ENCODE measurements around the gene VTN.

Gene VTN

DNA sequence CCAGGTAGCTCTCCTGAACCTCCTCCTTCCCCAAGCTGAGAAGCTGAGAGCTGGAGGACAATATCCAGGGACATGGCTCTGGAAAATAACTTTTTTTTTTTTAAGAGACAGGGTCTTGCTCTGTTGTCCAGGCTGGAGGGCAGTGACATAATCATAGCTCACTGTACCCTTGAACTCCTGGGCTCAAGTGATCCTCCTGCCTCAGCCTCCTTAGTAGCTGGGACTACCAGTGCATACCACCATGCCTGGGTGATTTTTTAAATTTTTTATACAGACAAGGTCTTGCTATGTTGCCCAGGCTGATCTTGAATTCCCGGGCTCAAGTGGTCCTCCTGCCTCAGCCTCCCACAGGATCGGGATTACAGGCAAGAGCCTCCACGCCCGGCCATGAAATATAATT lies 29.7 kb upstream of the VTN start:
- peak overlapping the region; percentile 17; the same call in 1 of the 2 replicates for H3K27ac ChIP-seq
- TF ChIP-seq, protein P1, sequence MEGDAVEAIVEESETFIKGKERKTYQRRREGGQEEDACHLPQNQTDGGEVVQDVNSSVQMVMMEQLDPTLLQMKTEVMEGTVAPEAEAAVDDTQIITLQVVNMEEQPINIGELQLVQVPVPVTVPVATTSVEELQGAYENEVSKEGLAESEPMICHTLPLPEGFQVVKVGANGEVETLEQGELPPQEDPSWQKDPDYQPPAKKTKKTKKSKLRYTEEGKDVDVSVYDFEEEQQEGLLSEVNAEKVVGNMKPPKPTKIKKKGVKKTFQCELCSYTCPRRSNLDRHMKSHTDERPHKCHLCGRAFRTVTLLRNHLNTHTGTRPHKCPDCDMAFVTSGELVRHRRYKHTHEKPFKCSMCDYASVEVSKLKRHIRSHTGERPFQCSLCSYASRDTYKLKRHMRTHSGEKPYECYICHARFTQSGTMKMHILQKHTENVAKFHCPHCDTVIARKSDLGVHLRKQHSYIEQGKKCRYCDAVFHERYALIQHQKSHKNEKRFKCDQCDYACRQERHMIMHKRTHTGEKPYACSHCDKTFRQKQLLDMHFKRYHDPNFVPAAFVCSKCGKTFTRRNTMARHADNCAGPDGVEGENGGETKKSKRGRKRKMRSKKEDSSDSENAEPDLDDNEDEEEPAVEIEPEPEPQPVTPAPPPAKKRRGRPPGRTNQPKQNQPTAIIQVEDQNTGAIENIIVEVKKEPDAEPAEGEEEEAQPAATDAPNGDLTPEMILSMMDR (conservative IDR thresholded peaks at IDR 0.05) = no peak

DNA sequence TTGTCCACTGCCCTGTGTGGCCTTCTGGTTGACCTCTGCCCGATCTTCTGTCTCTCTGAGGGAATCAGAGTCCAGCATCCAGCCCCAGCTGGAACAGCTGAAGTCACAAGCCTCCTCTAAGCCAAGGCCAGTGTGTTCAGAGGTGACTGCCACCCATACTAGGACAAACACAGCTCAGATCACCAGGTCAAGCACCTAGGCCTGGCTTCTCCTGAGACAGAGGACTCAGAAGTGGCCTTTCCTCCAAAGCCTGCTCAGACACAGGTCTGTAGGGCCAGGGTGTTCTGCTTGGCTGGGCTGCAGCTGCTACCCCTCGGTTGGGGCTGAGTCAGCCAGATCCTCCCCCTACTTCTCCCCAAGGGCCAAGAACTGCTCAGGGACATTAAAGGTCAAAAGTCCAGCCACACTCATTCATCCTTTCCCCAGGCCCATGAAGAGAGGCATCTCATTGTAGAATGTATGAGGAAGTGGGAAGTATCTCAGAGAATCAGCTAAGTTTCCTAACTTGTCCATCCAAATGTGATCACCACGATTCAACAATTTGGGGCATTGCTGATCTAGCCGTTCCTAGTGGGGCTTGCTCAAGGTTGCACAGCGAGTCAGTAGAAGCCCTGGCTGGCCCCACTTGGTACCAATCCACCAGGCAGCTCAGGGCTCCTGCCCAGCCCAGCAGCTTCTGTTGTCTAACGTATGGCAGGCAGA lies 28.3 kb upstream of the VTN start:
- TF ChIP-seq, protein P1 (conservative IDR thresholded peaks at IDR 0.05) = no peak
- peak overlapping the region; percentile 17; the same call in 1 of the 2 replicates for H3K27ac ChIP-seq

DNA sequence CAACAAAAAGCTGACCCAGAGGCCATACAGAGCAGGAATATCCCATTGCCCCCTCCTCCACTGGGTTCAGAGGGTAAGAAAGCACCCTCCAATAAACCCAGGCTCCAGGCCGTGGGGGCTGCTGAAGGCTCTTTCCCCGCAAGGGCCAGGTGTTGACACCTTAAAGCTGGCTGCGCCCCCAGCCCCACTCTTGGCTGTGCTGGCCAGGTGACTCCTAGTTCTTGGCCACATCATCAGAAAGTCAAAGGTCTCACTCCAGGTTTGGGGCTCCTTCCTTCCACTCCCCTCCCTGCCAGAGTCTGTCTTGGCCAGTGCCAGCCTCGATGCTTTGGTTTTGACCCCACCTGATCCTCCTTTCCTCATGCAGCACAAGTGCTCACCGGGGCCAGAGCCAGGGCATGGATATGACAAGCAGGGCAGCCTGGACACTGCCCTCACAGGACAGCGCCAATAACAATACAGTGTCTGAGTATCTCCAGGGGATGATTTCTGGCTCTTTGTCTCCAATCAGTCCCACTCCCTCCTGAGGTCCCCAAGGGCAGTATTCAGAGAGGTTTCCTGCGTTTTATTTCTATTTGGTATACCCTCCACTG lies 27.7 kb upstream of the VTN start:
- TF ChIP-seq, protein P1 (conservative IDR thresholded peaks at IDR 0.05) = no peak
- peak overlapping the region; percentile 17; the same call in 1 of the 2 replicates for H3K27ac ChIP-seq

DNA sequence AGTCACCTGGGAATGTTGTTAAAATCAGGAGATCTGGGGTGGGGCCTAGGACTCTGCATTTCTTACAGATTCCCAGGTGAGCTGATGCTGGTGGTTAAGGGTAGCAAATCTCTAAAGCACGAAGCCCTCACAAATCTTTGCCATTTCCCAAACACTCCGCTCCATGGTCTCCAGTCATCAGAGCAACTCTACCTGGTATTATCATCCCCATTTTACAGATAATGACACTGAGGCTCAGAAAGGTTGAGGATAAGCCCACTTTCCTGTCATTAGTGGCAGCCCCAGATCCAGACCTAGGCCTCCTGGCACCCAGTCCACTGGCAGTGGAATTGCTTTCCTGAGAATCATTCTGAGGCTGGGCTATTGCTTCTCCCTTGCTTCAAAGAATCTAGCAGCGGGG lies 27.2 kb upstream of the VTN start:
- TF ChIP-seq, protein P1 (conservative IDR thresholded peaks at IDR 0.05) = no peak
- peak overlapping the region; percentile 17; the same call in 1 of the 2 replicates for H3K27ac ChIP-seq

DNA sequence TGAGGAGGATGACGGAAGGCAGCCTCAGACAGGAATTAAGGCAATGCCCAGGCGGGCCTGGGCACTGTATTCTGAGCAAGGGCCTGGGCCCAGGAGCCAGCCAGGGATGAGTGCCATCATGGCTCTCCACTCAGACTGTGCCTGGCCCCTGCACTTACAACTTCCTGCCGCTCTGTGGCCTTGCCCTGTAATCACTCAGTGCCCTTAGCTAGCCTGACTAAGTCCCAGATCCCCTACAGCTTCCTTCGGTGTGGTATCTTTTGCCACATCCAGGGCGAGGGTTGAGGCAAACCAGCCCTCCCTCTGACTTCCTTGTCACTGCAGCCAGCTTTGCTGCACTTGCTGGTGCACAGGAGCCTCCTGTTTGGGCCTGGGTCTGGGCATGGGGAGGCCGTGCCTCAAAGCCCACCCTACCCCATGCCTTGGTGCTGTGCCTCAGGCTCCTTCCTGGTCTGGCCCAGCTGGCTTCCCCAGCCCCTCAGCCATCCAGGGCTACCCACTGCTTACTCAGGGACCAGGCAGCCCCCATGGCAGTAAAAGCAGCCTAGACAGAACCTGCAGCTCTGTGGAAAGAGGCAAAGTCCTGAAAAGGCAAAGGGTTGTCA lies 26.6 kb upstream of the VTN start:
- H3K27ac ChIP-seq = peak overlapping the region; percentile 17; the same call in 1 of the 2 replicates
- TF ChIP-seq, protein P1 (conservative IDR thresholded peaks at IDR 0.05) = no peak

DNA sequence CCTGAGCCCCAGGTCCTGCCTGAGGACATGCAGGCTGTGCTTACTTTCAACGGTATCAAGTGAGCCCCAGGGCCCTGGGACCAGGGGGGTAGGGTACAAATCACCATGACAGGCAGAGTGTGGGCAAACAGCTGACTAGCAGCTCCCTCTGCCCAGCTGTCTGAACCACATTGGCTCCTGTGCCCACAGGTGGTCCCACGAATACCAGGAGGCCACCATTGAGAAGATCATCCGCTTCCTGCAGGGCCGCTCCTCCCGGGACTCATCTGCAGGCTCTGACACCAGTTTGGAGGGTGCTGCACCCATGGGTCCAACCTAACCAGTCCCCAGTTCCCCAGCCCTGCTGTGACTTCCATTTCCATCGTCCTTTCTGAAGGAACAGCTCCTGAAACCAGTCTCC lies 25.9 kb upstream of the VTN start:
- H3K27ac ChIP-seq = peak overlapping the region; percentile 17; the same call in 1 of the 2 replicates
- TF ChIP-seq, protein P1 (conservative IDR thresholded peaks at IDR 0.05) = no peak

DNA sequence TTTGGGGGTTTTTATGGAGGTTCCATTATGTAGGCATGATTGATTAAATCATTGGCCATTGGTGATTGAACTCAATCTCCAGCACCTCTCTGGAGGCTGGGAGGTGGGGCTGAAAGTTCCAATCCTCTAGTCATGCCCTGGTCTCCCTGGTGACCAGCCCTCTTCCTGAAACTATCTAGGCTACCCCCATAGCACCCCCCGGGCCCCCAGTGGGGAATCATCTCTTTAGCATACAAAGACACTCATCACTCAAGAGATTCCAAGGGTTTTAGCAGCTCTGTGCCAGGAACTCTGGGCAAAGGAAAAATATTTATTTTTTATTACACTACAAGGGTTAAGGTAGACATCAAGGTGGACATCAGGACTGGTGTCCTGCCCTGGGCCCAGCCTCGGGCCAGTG lies 25.3 kb upstream of the VTN start:
- H3K27ac ChIP-seq = peak overlapping the region; percentile 17; the same call in 1 of the 2 replicates
- TF ChIP-seq, protein P1 (conservative IDR thresholded peaks at IDR 0.05) = no peak

Measured in VCaP (cell line).